Right cardiac atrium (tissue), 5 donors: ENCODE data around the gene DGCR6. TPM values are rescaled to one million over a fixed set of nuclear protein-coding genes. Genes with fewer than 3 reads are reported as not detected.
"Not testable (repeated sequence)": the region's sequence is repeated elsewhere in the genome, so short reads cannot be mapped to it uniquely, and the experiment has no call there.

Experiments
- ATAC-seq, 2 donors: fragments of 200-7000 bp; cut with Tn5 transposase; one replicate each; pipeline versions ENCODE4 v1.8.0 to v1.9.1; 2020; ENCODE audit warnings: moderate library complexity in 2 of 2, mild to moderate bottlenecking in 1 of 2
- DNase-seq, 3 donors: peaks; one replicate each; pipeline ENCODE4 v3.0.0-alpha.2; 2020
- H3K27ac ChIP-seq: one replicate; pipeline ENCODE4 v1.5.1; 2013; ENCODE audit warnings: mild to moderate bottlenecking, low read length, control low read depth, moderate library complexity
- H3K27me3 ChIP-seq: one replicate; pipeline ENCODE4 v1.6.1; 2013; ENCODE audit not compliant: control insufficient read depth, insufficient read depth
- H3K4me1 ChIP-seq: one replicate; pipeline ENCODE4 v1.6.1; 2013; ENCODE audit warnings: low read length; ENCODE audit not compliant: control insufficient read depth, insufficient read depth
- H3K4me3 ChIP-seq: one replicate; pipeline ENCODE4 v1.5.1; 2013; ENCODE audit warnings: low read length, control low read depth
- H3K9me3 ChIP-seq: one replicate; pipeline ENCODE4 v1.6.1; 2013; ENCODE audit warnings: low read length; ENCODE audit not compliant: control insufficient read depth
- WGBS: extraction: QIAGEN DNeasy Blood & Tissue Kit; methylation state at CpG from one replicate; pipeline ENCODE4 v1.1.7; 2013; 5-methylcytosine and 5-hydroxymethylcytosine counted together
- intact Hi-C, 4 donors: fragments of 100-400 bp; cut with DNase I; formaldehyde crosslinking; loops; one replicate each; pipeline versions ENCODE4 v1.11.0 to v1.14.0; 2022 to 2023
- polyA plus RNA-seq: library from polyadenylated mRNA; stranded (reverse); fragments of 200-250 nt; gene quantifications from one replicate; pipeline ENCODE4 v1.2.3, GENCODE V29; 2013
- total RNA-seq, 4 donors: library from RNA; stranded (reverse); fragmentation: NEBNext Ultra II Directional; extraction: Animal tissue kit (Norgen Biotek cat#: 25700); gene quantifications; one replicate each; pipeline ENCODE4 v1.2.1, GENCODE V29; 2021
- donor health status: healthy with polysubstance abuse.
- donor health status: DM: no; HTN: yes; CAD: no.
- donor health status: DM: no; HTN: no; CAD: no.
- donor health status: DM: no; HTN: yes; CAD: no; lungs with severe emphysema.
- donor health status: DM: yes; HTN: yes; CAD: no.

Gene DGCR6
- total and polyA plus RNA-seq, 5 donors = 2.8 to 11.2 (median 6.0) TPM

- H3K27me3 ChIP-seq = no peaks in the 10 kb centered on the region
- H3K9me3 ChIP-seq = no peaks in the 10 kb centered on the region
- no peak overlapping the region for H3K27ac ChIP-seq
- ATAC-seq = no peak
- no peak overlapping the region for H3K4me3 ChIP-seq
- peak in 1 of 3 donors; percentile 23 for DNase-seq
- 100% methylated on average over 3 of the region's 5 CpGs for WGBS
- H3K4me1 ChIP-seq = no peaks in the 10 kb centered on the region
- intact Hi-C loops = no loop called here
Measured at GRCh38 chr22:18909556-18909955, 3.4 kb downstream of the DGCR6 start.

- H3K27ac ChIP-seq, H3K4me3 ChIP-seq, ATAC-seq, DNase-seq, H3K4me1 ChIP-seq, H3K9me3 ChIP-seq, H3K27me3 ChIP-seq, intact Hi-C loops: not testable (repeated sequence)
- no CpG with 5 or more reads among the region's 2 CpGs for WGBS
Measured at GRCh38 chr22:18911535-18911934, 5.4 kb downstream of the DGCR6 start.

DNA sequence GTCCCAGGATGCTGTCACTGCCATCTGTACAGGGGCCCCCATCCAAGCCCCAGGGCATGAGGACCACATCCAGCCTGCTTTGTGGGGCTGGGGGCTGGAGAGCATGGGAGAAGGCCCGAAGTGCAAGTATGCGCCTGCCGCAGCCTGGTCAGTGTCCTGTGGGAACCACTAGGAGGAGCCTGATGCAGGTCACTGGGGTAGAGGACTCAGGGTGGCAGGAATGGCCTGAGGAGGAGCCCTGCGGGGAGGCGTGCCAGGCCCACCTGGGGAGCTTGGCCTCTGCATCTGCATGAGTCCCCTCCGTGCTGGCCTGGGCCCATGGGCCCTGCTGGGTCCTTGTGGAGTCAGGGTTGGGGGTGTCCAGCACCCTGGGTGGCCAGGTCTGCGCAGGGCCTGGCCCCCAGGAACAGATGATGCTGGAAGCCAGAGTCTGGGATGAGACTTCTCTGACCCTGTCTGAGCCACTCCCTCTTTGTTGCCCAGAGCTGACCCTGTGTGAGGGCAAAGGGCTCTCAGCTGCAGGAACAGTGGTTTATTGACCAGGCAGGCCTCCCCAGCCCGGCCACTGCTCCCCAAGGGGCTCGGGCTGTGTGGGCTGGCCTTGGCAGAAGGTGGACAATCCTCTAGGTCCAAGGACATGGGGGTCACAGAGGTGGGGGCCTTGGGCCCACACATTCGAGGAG lies 6.3 kb downstream of the DGCR6 start:
- no CpG with 5 or more reads among the region's 10 CpGs for WGBS
- ATAC-seq, H3K4me1 ChIP-seq, H3K27ac ChIP-seq, H3K9me3 ChIP-seq, DNase-seq, intact Hi-C loops, H3K4me3 ChIP-seq, H3K27me3 ChIP-seq: not testable (repeated sequence)

DNA sequence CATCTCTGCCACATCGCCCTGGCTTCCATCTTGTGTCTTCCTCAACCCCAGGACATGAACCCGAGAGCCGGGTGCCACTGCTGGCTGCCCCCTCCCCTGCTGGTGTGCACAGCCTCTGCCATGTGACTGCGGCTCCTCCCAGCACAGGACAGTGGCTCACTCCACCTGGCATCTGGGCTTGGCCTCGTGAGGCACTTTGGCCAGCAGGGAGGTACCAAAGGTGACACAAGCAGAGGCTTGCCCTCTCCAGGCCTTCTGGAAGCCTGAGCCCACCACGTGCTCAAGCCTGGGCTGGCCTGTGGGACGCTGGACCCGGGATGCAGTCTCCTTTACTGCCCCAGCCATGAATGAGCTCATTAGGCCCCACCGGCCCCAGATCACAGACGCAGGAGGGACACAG lies 8.4 kb downstream of the DGCR6 start:
- H3K4me3 ChIP-seq, DNase-seq, H3K27me3 ChIP-seq, H3K27ac ChIP-seq, H3K9me3 ChIP-seq, H3K4me1 ChIP-seq, intact Hi-C loops: not testable (repeated sequence)
- peak in 1 of 2 donors; percentile 29 for ATAC-seq
- no CpG with 5 or more reads among the region's 10 CpGs for WGBS

DNA sequence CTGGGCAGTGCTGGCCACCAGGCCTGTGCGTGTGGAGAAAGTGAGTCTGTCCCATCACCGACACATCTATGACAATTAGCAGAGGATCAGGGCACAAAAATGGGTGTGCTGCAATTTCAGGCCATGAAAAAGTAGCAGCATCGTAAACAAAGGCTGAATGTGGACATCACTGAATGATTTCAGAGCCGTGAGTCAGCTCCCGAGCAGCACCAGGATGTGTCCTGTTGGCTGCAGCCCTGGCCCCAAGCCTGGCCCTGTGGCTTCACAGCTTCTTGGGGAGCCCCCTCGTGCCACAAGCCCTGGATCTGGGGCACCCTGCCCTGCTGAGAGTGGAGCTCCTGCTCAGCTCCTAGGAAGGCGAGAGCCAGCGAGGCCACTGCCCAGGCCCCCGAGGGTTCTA lies 9.4 kb downstream of the DGCR6 start:
- H3K4me1 ChIP-seq, DNase-seq, H3K27me3 ChIP-seq, H3K4me3 ChIP-seq, ATAC-seq, intact Hi-C loops, H3K27ac ChIP-seq, H3K9me3 ChIP-seq: not testable (repeated sequence)
- no CpG with 5 or more reads among the region's 9 CpGs for WGBS

DNA sequence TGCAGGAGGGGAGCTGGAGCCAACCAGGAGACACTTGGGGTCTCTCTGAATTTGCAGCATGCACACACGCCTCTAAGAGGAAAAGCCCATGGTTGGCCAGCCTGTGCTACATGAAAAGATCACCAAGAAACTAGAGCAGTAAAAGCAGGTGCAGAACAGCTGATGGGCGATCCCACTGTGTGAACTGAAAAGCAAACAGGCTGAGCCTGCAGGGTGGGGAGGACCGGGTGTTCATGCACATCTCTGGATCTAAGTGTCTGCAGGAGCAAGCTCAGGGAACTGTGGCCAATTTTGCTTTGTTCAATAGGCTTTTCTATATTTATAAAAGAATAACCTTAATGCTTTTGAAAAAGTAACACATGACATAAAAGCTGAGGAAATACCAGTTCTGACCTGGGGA lies 11.7 kb downstream of the DGCR6 start:
- DNase-seq, H3K27me3 ChIP-seq, intact Hi-C loops, H3K9me3 ChIP-seq, ATAC-seq, H3K4me3 ChIP-seq, H3K27ac ChIP-seq, H3K4me1 ChIP-seq: not testable (repeated sequence)
- 67% methylated on average over 1 of the region's 3 CpGs for WGBS

DNA sequence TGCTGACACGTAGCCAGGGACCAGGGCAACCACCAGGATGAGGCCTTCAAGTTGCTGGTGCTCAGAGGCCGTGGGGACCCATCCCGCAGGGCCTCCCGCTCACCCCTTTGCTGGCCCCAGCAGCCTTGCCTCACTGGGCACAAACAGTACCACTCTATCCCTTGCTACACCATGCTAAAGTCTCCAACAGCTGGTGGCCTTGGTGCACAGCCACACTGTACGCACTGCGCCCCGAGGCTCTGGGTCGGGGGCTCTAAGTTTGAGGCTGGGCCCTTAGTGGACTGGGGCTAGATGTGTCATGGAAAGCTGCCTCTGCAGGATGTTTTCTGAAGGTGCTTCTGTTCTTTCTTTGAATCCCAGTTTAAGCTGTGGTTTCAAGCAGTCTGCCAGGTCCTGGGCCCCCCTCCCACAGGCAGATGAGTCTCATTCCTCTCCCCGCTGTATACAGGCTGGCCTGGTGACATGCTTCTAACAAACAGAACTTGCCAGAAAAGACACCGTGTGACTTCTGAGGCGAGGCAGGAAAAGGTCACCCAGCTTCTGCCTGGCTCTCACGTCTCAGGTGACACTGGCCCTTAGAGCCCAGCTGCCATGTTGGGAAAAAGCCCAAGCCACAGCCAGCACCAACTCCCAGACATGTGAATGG lies 14.3 kb downstream of the DGCR6 start:
- H3K9me3 ChIP-seq, H3K4me3 ChIP-seq, ATAC-seq, H3K27ac ChIP-seq, DNase-seq, H3K4me1 ChIP-seq, intact Hi-C loops, H3K27me3 ChIP-seq: not testable (repeated sequence)
- WGBS = no CpG with 5 or more reads among the region's 12 CpGs

GRCh38 chr22:18925368-18926064 lies 19.4 kb downstream of the DGCR6 start:
- WGBS = no CpG with 5 or more reads among the region's 20 CpGs
- intact Hi-C loops = no loop called here
- Histone ChIP-seq H3K27me3 (no peaks in the 10 kb centered on the region), H3K4me3 (no peak overlapping the region), H3K9me3 (no peaks in the 10 kb centered on the region), H3K27ac (no peak overlapping the region), H3K4me1 (no peaks in the 10 kb centered on the region)
- DNase-seq = no peak
- ATAC-seq = no peak

DNA sequence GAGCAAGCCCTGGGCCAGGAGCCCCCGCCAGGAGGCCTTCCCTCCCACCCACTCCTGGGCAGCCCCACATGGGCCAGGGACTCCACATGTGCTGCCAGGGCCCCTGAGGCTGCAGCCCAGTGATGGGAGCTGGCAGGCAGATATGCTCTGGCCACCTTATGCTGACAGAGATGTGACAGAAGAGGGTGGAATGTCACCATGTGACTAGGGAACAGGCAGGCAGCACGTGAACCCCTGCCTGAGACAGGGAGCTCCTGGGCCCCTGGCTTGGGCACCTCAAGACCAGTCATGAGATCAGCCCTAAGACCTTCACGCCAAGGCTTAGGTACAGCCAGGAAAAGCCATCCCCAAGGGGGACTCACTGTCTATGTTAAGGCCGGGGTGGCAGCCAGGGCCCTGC lies 20.9 kb downstream of the DGCR6 start:
- intact Hi-C loops = no loop called here
- Histone ChIP-seq H3K27ac (no peak overlapping the region), H3K4me1 (no peaks in the 10 kb centered on the region), H3K9me3 (no peaks in the 10 kb centered on the region), H3K27me3 (no peaks in the 10 kb centered on the region), H3K4me3 (no peak overlapping the region)
- DNase-seq (no peak), ATAC-seq (no peak)
- no CpG with 5 or more reads among the region's 4 CpGs for WGBS

GRCh38 chr22:18927573-18927972 lies 21.5 kb downstream of the DGCR6 start:
- DNase-seq = no peak
- intact Hi-C loops = no loop called here
- Histone ChIP-seq H3K4me1 (no peaks in the 10 kb centered on the region), H3K4me3 (no peak overlapping the region), H3K27ac (no peak overlapping the region), H3K27me3 (no peaks in the 10 kb centered on the region), H3K9me3 (no peaks in the 10 kb centered on the region)
- ATAC-seq = no peak
- WGBS = no CpG with 5 or more reads among the region's 5 CpGs

- no peaks in the 10 kb centered on the region for H3K9me3 ChIP-seq
- peak overlapping the region; percentile 45 for H3K27ac ChIP-seq
- DNase-seq (peak in 1 of 3 donors; percentile 12), ATAC-seq (peak; percentile 95 to 97)
- intact Hi-C loops = no loop called here
- no peaks in the 10 kb centered on the region for H3K27me3 ChIP-seq
- WGBS = 17% methylated on average over 2 of the region's 5 CpGs
- no peak overlapping the region for H3K4me3 ChIP-seq
- H3K4me1 ChIP-seq = no peaks in the 10 kb centered on the region
Measured at GRCh38 chr22:18929459-18929858, 23.3 kb downstream of the DGCR6 start.
